Stimulated activated CD8-positive, alpha-beta memory T cell treated with anti-CD3 and anti-CD28 coated beads, Interleukin-7, amount 100 ng/mL, for 24 hours (primary cell): ENCODE measurements around the gene GRHL1.
A peak's percentile ranks its signal among the peaks of the same experiment; 100 is the strongest.
"Not testable (repeated sequence)": the region's sequence is repeated elsewhere in the genome, so short reads cannot be mapped to it uniquely, and the experiment has no call there.

Source experiments
- DNase-seq: peaks from one replicate; pipeline ENCODE4 v3.0.0-alpha.2; 2020; ENCODE audit warnings: low read depth

Gene GRHL1, protein sequence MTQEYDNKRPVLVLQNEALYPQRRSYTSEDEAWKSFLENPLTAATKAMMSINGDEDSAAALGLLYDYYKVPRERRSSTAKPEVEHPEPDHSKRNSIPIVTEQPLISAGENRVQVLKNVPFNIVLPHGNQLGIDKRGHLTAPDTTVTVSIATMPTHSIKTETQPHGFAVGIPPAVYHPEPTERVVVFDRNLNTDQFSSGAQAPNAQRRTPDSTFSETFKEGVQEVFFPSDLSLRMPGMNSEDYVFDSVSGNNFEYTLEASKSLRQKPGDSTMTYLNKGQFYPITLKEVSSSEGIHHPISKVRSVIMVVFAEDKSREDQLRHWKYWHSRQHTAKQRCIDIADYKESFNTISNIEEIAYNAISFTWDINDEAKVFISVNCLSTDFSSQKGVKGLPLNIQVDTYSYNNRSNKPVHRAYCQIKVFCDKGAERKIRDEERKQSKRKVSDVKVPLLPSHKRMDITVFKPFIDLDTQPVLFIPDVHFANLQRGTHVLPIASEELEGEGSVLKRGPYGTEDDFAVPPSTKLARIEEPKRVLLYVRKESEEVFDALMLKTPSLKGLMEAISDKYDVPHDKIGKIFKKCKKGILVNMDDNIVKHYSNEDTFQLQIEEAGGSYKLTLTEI

DNA sequence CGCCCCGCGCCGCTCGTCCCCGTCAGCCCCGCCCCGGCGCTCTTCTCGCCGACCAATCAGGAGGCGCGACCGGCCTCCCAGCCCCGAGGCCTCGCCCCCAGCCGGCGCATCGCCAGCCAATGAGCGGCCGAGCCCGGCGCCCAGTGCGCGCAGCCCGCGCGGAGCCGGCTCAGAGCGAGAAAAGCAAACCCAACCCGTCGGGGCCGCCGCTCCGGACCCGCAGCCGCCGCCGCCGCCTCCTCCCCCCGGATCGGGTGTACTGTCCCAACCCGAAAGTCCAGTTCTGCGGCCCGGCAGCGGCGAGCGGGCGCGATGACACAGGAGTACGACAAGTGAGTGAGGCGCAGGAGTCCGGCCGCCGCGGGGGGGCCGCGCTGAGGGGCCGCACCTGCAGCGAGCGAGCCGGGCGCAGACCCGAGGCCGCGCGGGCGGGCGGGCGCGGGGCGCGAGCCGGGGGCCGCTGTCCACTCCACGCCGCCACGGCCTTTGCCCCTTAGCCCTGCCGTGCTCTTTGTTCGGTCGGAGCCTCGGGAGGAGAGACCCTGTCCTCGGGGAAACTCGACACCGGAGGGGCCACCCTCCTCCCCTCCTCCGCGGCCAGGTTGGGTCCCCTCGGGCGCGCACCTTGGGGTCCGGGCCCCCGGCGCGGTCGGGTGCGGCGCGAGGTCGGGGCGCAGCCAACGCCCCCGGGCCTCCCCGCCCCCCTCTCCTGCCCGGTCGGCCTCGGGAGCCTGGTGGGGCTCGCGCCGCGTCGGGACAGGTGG, at the start of gene GRHL1:
Gene GRHL1, plus strand, starts transcription at position 172 of the 764 bp plus-strand sequence. Its CDS starts 141 bp downstream, at position 313.
- peak; percentile 73 for DNase-seq

- no peak for DNase-seq
Measured at GRCh38 chr2:9905413-9905812, 46.1 kb upstream of the GRHL1 start.

DNA sequence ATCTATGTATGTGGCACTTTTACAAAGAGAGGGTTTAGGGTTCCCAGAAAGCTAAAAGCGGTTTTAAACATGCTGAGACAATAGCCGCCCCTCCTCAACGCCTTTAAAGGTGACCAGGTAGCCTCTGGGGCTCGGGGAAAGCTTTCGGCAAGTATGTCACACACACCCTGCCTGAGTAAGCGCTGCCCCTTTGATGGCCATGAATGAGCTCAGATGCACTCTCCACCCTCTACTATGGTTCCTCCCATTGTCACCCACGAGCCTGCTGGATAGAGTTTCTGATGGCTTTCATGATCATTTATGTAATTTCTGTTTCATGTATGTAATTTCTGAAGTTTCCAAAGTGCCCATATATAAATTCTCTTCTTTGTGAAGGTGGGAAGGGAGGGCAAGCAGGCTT, 44.1 kb upstream of the GRHL1 start:
- no peak for DNase-seq

- DNase-seq = no peak
Measured at GRCh38 chr2:9908639-9909038, 42.9 kb upstream of the GRHL1 start.

DNA sequence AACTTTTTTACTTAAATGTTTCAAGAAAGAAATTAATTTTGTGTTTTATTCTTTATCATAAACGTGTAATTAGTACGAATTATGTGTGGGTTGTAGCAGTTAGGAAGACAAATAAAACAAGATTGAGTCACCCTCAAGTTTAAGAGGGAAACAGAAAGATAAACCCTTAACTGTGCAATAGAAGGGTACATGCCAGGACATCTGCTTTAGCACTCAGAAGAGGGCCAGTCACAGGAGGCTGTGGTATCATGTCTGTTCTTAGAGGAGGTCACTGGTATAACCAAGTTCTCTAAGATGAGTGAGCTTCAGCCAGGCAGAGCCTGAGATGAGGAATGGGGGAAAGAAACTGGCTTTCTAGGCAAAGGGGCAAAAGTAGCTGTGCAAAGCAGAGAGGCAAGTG, 42.4 kb upstream of the GRHL1 start:
- DNase-seq = no peak

DNA sequence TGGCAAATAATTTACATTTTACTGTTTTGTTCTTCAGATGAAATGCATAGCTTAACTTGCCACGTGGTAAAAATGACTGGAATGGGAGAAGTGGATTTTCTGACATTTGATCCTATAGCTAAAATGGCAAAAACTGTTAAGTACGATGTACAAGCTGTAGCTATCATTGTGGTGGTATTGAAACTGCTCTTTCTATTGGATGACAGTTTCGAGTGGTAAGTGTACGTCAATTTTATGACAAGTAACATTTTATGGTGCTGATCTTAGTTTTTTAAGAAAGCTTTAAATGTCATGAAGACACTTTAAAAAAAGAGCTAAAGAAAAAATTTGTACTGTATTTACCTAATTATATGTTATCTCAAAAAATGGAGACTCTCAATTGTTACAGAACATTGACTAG, 40.8 kb upstream of the GRHL1 start:
- DNase-seq = no peak

DNA sequence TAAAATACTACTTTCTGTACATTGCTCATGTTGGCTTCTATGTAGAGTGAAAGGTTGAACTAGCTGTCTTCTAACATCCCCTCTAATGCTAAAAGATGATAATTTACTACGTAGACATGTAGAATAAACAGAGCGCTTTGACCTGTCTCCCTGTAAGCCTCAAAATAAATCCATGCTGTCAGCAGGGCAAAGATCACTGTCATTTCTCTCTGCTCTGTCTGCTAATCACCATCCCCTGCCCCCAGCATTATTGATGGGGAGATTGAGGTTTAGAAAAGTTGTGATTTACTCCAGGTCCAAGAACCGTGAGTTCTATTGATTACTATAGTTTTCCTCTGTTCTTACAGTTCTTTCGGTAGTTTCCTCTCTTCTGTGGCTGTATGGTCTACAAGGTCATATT, 39.0 kb upstream of the GRHL1 start:
- DNase-seq = no peak

DNA sequence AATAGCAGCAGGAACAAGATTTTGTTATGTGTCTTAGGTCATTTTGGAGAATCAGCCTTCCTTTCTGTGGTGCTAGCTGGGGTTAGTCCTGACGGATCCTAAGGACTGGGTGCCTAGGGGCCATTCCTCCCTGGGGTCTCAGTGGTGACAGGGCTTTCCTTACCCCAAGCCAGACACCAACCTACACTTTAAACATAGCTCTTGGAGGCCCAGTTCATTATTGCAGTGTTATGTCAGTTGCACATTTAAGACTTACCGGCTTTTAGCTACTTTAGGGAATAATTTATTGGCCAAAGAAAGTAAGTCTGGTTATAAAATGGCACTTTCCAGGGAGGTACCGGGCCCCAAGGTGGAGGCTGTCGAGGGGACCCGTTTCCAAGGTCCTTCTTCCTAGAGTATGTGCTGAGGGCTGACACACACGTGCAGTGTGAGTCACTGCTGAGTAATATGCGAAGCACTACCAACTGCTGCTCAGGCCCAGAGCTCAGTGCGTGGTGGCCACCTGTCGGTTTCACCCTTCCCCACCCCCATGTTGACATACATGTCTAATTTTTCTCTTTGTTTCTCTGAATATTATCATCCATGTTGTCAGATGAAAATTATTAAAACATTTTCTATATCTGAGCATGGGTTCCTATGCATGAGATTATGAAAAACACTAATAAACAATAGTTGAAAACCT, 37.0 kb upstream of the GRHL1 start:
- peak; percentile 7 for DNase-seq

DNA sequence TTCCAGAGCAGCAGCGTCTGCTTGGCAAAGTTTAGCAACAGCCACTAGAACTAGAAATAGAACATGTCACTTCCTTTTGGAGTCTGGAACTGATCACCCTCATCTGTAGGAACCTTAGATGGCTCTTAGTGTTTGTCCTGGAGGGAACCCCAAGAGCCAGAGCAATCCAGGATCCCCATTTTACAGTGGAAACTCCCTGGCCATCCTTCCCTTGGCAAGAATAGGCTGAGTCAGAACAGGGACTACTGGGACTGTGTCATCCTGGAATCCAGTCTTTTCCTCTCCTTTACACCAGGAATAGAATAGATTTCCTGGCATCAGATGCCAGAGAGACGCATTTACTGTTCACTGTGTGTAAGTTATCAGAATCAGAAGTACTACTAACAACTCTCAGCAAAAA, 33.2 kb upstream of the GRHL1 start:
- DNase-seq = no peak

- DNase-seq = no peak
Measured at GRCh38 chr2:9919512-9919911, 32.0 kb upstream of the GRHL1 start.

DNA sequence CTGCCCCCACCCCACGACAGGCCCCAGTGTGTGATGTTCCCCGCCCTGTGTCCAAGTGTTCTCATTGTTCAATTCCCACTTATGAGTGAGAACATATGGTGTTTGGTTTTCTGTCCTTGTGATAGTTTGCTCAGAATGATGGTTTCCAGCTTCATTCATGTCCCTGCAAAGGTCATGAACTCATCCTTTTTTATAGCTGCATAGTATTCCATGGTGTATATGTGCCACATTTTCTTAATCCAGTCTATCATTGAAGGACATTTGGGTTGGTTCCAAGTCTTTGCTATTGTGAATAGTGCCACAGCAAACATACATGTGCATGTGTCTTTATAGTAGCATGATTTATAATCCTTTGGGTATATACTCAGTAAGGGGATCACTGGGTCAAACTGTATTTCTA, 24.5 kb upstream of the GRHL1 start:
- DNase-seq = not testable (repeated sequence)

DNA sequence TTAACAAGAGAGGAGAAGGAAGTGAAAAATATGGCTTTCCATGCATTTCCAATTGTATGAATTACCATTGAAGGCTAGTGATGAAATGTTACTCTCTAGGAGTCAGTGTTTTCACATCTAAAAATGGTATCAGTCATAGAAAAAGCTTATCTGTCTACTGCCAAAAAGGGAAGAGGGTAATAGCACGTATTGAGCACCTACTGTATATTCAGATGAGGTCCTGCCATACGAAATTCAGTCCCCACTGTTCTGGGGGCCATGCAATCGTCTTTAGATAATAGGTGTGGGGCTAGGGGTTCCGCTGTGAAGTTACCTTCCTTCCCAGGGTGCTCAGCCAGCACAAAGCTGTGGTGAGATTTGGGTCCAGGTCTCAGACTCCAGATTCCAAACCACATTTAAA, 14.2 kb upstream of the GRHL1 start:
- DNase-seq = no peak

DNA sequence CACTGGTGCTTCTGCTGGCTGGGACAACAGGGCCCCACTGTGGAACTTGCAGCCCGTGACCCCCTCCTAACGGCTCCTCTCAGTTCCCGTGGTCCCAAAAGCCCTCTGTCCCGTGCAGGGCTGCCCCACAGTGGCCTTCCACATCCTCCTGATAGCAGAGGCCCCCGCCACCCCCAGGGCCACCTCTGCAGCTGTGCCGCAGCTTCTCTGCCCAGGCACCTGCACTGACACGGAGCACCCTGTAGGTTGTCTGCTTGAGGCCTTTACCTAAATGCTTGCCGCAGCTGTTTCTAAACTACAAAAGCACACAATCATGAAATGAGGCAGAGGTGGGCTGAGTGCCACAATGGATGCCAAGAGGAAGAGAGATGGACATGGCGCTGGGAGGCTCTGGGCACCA, 13.5 kb upstream of the GRHL1 start:
- DNase-seq = no peak

GRCh38 chr2:9939587-9940485, 11.7 kb upstream of the GRHL1 start:
- no peak for DNase-seq

GRCh38 chr2:9941196-9941995, 10.1 kb upstream of the GRHL1 start:
- no peak for DNase-seq

DNA sequence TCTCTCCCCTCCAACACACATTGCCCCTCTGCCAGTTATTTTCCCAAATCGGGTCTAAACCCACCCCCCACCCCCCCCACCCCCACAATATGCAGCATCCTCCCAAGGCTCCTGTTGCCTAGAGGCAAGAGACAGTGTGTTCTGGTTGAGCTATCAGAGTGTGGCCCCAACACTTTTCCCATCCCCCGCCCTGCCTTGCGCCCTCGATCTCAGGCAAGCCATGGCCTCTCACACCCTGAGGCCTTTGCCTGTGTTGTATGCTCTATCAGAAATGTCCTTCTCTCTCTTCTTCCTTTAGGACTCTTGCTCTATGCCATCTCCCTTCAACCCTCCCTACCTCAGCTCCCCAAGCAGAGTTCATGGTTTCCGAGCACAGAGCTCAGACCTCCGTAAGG, 9.5 kb upstream of the GRHL1 start:
- no peak for DNase-seq

GRCh38 chr2:9944330-9944758, 7.1 kb upstream of the GRHL1 start:
- DNase-seq = no peak

DNA sequence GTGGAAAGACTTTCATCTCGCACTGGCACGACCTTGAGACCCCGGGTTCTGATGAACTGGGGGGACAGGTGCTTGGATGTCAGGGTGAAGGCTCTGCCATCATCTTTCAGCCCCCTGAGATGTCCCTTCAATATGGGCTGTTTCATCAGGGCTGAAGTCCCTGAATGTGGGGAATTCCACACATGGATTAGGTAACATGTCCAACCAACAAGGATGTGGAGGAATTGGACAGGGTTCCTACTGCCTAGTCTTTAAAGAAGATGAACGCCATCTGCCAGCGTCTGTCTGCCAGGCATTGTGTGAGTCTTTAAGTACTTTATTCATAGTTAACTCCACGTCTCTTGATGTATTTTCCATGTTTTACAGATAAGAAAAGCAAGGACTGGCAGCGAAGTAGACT, 5.9 kb upstream of the GRHL1 start:
- DNase-seq = no peak

- DNase-seq = no peak
Measured at GRCh38 chr2:9946076-9946475, 5.4 kb upstream of the GRHL1 start.

DNA sequence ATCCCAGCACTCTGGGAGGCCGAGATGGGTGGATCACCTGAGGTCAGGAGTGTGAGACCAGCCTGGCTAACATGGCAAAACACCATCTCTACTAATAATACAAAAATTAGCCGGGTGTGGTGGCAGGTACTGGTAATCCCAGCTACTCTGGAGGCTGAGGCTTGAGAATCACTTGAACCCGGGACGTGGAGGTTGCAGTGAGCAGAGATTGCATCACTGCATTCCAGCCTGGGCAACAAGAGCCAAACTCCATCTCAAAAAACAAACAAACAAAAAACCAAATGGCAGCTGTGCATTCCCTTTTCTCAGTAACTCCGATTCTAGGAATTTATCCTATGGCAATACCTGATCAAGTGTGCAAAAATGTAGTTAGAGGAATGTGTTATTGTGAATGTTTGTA, 4.7 kb upstream of the GRHL1 start:
- no peak for DNase-seq

GRCh38 chr2:9948721-9949120, 2.8 kb upstream of the GRHL1 start:
- no peak for DNase-seq
